HCT116 (cell line): ENCODE results near the gene C1orf146. TPM values are rescaled to one million over a fixed set of nuclear protein-coding genes. Genes with fewer than 3 reads are reported as not detected.

ENCODE experiments used
- ATAC-seq: fragments of 200-7000 bp; cut with Tn5 transposase; 2 replicates; pipeline ENCODE4 v1.9.1; 2020; ENCODE audit warnings: mild to moderate bottlenecking, moderate library complexity
- BruUV-seq: library from RNA; stranded (reverse); fragments of 400-500 nt; replicated peaks from 2 replicates; lab custom pipeline; 2021; lab: Mats Ljungman, UMichigan
- CTCF ChIA-PET: fragments of 300-600 bp; sonication (Branson Sonifier 250); formaldehyde crosslinking; loops from one replicate; lab custom pipeline; 2021; ENCODE audit warnings: antibody characterized with exemption; lab: Charles Lee
- POLR2A ChIA-PET: fragments of 300-600, 350-600 bp; sonication (Branson Sonifier 250); formaldehyde crosslinking; loops from one replicate; lab custom pipeline; 2021; ENCODE audit warnings: antibody characterized with exemption; lab: Charles Lee
- RAD21 ChIA-PET, 2 experiments: fragments of 300-600 bp; sonication (Branson Sonifier 250); formaldehyde crosslinking; loops; one replicate each; lab custom pipeline; 2023; ENCODE audit warnings: low total read pairs in 2 of 2; ENCODE audit not compliant: uncharacterized antibody in 2 of 2, unreplicated experiment in 2 of 2, low non-redundant PET in 1 of 2; lab: Charles Lee
- DNase-seq: peaks from one replicate; pipeline ENCODE4 v3.0.0-alpha.2; 2010; ENCODE audit warnings: low read depth, low spot score
- H2AFZ ChIP-seq: fragments of 200-600 bp; shearing (Covaris generic), sonication (generic); 2 replicates; pipeline ENCODE4 v1.6.1; 2017; ENCODE audit warnings: low read depth, mixed run types, mixed read lengths, antibody characterized with exemption, low read length; ENCODE audit not compliant: poor library complexity, severe bottlenecking
- H3K27ac ChIP-seq: 2 replicates; pipeline ENCODE4 v1.5.1; 2012; ENCODE audit warnings: low read depth, low read length
- H3K27me3 ChIP-seq: fragments of 200-600 bp; sonication (generic); 2 replicates; pipeline ENCODE4 v1.6.1; 2016; ENCODE audit warnings: mixed run types, low read length, mixed read lengths; ENCODE audit not compliant: insufficient read depth
- H3K36me3 ChIP-seq, 2 experiments: fragments of 200-500 bp in 1 of 2; fragments of 200-600 bp in 1 of 2; sonication (Bioruptor generic) in 1 of 2; sonication (generic) in 1 of 2; 2 replicates each; pipeline versions ENCODE4 v1.5.1 to v1.6.1; 2014 to 2016; ENCODE audit warnings: low read length in 2 of 2, inconsistent platforms in 1 of 2, mixed read lengths in 1 of 2, mixed run types in 1 of 2; ENCODE audit not compliant: insufficient read depth in 2 of 2, control insufficient read depth in 1 of 2
- H3K4me1 ChIP-seq, 2 experiments: fragments of 200-600 bp in 1 of 2; sonication (generic) in 1 of 2; 2 replicates each; pipeline versions ENCODE4 v1.5.1 to v1.6.1; 2012 to 2017; ENCODE audit warnings: low read length in 2 of 2, inconsistent platforms in 1 of 2, mild to moderate bottlenecking in 1 of 2, mixed read lengths in 1 of 2, mixed run types in 1 of 2, moderate library complexity in 1 of 2; ENCODE audit not compliant: insufficient read depth in 2 of 2, control insufficient read depth in 1 of 2
- H3K4me2 ChIP-seq: fragments of 200-600 bp; sonication (generic); 2 replicates; pipeline ENCODE4 v1.6.1; 2017; ENCODE audit warnings: mixed run types, low read length, mixed read lengths
- H3K4me3 ChIP-seq, 2 experiments: fragments of 200-600 bp in 1 of 2; sonication (generic) in 1 of 2; replicated peaks in 1 of 2; 2 replicates each; pipeline ENCODE4 v1.5.1; 2011 to 2016; ENCODE audit warnings: low read length in 2 of 2, control low read depth in 1 of 2, low read depth in 1 of 2, mild to moderate bottlenecking in 1 of 2, mixed read lengths in 1 of 2, mixed run types in 1 of 2
- H3K79me2 ChIP-seq: fragments of 200-600 bp; sonication (generic); 2 replicates; pipeline ENCODE4 v1.6.1; 2017; ENCODE audit warnings: mild to moderate bottlenecking, mixed run types, low read length, moderate library complexity, mixed read lengths; ENCODE audit not compliant: insufficient read depth
- H3K9ac ChIP-seq: fragments of 200-600 bp; sonication (generic); 2 replicates; pipeline ENCODE4 v1.6.1; 2016; ENCODE audit warnings: low read length, mixed read lengths
- H3K9me2 ChIP-seq: fragments of 200-600 bp; sonication (generic), shearing (Covaris generic); 2 replicates; pipeline ENCODE4 v1.6.1; 2017; ENCODE audit warnings: mixed run types, mild to moderate bottlenecking, moderate library complexity; ENCODE audit not compliant: insufficient read depth
- H3K9me3 ChIP-seq, 2 experiments: fragments of 200-500 bp in 1 of 2; fragments of 200-600 bp in 1 of 2; sonication (Bioruptor generic) in 1 of 2; sonication (generic) in 1 of 2; 2 replicates each; pipeline ENCODE4 v1.6.1; 2014 to 2017; ENCODE audit warnings: low read length in 2 of 2, mixed read lengths in 2 of 2, inconsistent platforms in 1 of 2, low read depth in 1 of 2, mild to moderate bottlenecking in 1 of 2, mixed run types in 1 of 2, moderate library complexity in 1 of 2; ENCODE audit not compliant: control insufficient read depth in 1 of 2, insufficient read depth in 1 of 2
- H4K20me1 ChIP-seq: fragments of 200-600 bp; sonication (generic), shearing (Covaris generic); 2 replicates; pipeline ENCODE4 v1.6.1; 2017; ENCODE audit warnings: mixed run types, mild to moderate bottlenecking, moderate library complexity; ENCODE audit not compliant: insufficient read depth
- CEBPB ChIP-seq: IDR thresholded peaks from 2 replicates; pipeline ENCODE4 v1.6.1; 2012; ENCODE audit warnings: low read depth
- EGR1 ChIP-seq: IDR thresholded peaks from 2 replicates; pipeline ENCODE4 v1.6.1; 2012; ENCODE audit warnings: low read depth
- ELF1 ChIP-seq: IDR thresholded peaks from 2 replicates; pipeline ENCODE4 v1.6.1; 2012; ENCODE audit warnings: low read depth, borderline replicate concordance
- EZH2 ChIP-seq: fragments of 200-600 bp; sonication (generic); IDR thresholded peaks from 2 replicates; pipeline ENCODE4 v1.6.1; 2017; ENCODE audit warnings: antibody characterized with exemption, mixed run types
- FOSL1 ChIP-seq: IDR thresholded peaks from 2 replicates; pipeline ENCODE4 v1.6.1; 2012; ENCODE audit warnings: low read depth
- JUND ChIP-seq: IDR thresholded peaks from 2 replicates; pipeline ENCODE4 v1.6.1; 2012
- POLR2AphosphoS5 ChIP-seq: IDR thresholded peaks from 2 replicates; pipeline ENCODE4 v1.6.1; 2011; ENCODE audit warnings: mild to moderate bottlenecking, low read depth, low read length, moderate library complexity
- RAD21 ChIP-seq: IDR thresholded peaks from 2 replicates; pipeline ENCODE4 v1.6.1; 2012; ENCODE audit warnings: low read depth, mild to moderate bottlenecking
- SIN3A ChIP-seq: IDR thresholded peaks from 2 replicates; pipeline ENCODE4 v1.6.1; 2012; ENCODE audit warnings: low read depth
- SP1 ChIP-seq: IDR thresholded peaks from 2 replicates; pipeline ENCODE4 v1.6.1; 2012; ENCODE audit warnings: low read depth
- SRF ChIP-seq: IDR thresholded peaks from 2 replicates; pipeline ENCODE4 v1.6.1; 2012; ENCODE audit warnings: low read depth
- TCF7L2 ChIP-seq: IDR thresholded peaks from 2 replicates; pipeline ENCODE4 v1.7.0; 2011; ENCODE audit warnings: borderline replicate concordance, inconsistent platforms; ENCODE audit not compliant: insufficient read depth, insufficient read length; ENCODE audit errors: extremely low read depth
- ZFX ChIP-seq: fragments of 450-650 bp; IDR thresholded peaks from 2 replicates; pipeline ENCODE4 v1.6.1; 2017
- ZNF274 ChIP-seq: fragments of 200-500 bp; sonication (Bioruptor generic); IDR thresholded peaks from 2 replicates; pipeline ENCODE4 v1.6.1; 2014; ENCODE audit warnings: mild to moderate bottlenecking, low read depth, low read length, inconsistent platforms
- intact Hi-C: fragments of 100-400 bp; cut with micrococcal nuclease; formaldehyde crosslinking; loops from 2 replicates; pipeline ENCODE4 v1.10.0; 2022
- total RNA-seq: library from RNA; stranded (reverse); gene quantifications from one replicate; pipeline ENCODE4 v1.2.1, GENCODE V29; 2021; ENCODE audit not compliant: unreplicated experiment
- TF ChIP-seq, protein P1 (sequence below), 3 experiments: fragments of 200-600 bp in 1 of 3; sonication (generic) in 1 of 3; IDR thresholded peaks in 2 of 3; conservative IDR thresholded peaks in 1 of 3; 2 replicates each; pipeline ENCODE4 v1.5.1; 2012 to 2017; ENCODE audit warnings: low read depth in 2 of 3, low read length in 2 of 3, antibody characterized with exemption in 1 of 3, borderline replicate concordance in 1 of 3, control low read depth in 1 of 3, mild to moderate bottlenecking in 1 of 3, mixed read lengths in 1 of 3, mixed run types in 1 of 3, moderate library complexity in 1 of 3; ENCODE audit not compliant: insufficient read depth in 1 of 3
- TF ChIP-seq, protein P2 (sequence below): IDR thresholded peaks from 2 replicates; pipeline ENCODE4 v1.6.1; 2011; ENCODE audit warnings: mild to moderate bottlenecking, low read length, moderate library complexity; ENCODE audit not compliant: insufficient replicate concordance; ENCODE audit errors: extremely low read depth
- TF ChIP-seq, protein P3 (sequence below): IDR thresholded peaks from 2 replicates; pipeline ENCODE4 v1.6.1; 2012; ENCODE audit warnings: low read depth
- TF ChIP-seq, protein P4 (sequence below): IDR thresholded peaks from 2 replicates; pipeline ENCODE4 v1.6.1; 2012
- TF ChIP-seq, protein P5 (sequence below): IDR thresholded peaks from 2 replicates; pipeline ENCODE4 v1.6.1; 2012

The C1orf146 gene
- total RNA-seq, 1 experiment from 2014 or later = not detected

GRCh38 chr1:92244376-92244775, 26.7 kb downstream of the C1orf146 start:
- CTCF ChIA-PET = no interaction called here

More at GRCh38 chr1:92244376-92244775, 26.7 kb downstream of the C1orf146 start:
- no peaks in the 10 kb centered on the region for H3K27me3 ChIP-seq
- no peaks in the 10 kb centered on the region for H4K20me1 ChIP-seq
- no peak for TF ChIP-seq ELF1
- TF ChIP-seq FOSL1 = no peak
- TF ChIP-seq, protein P1, sequence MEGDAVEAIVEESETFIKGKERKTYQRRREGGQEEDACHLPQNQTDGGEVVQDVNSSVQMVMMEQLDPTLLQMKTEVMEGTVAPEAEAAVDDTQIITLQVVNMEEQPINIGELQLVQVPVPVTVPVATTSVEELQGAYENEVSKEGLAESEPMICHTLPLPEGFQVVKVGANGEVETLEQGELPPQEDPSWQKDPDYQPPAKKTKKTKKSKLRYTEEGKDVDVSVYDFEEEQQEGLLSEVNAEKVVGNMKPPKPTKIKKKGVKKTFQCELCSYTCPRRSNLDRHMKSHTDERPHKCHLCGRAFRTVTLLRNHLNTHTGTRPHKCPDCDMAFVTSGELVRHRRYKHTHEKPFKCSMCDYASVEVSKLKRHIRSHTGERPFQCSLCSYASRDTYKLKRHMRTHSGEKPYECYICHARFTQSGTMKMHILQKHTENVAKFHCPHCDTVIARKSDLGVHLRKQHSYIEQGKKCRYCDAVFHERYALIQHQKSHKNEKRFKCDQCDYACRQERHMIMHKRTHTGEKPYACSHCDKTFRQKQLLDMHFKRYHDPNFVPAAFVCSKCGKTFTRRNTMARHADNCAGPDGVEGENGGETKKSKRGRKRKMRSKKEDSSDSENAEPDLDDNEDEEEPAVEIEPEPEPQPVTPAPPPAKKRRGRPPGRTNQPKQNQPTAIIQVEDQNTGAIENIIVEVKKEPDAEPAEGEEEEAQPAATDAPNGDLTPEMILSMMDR (IDR thresholded peaks at IDR 0.05 in 2 of 3, conservative IDR thresholded peaks at IDR 0.05 in 1 of 3; ENCODE audit: borderline replicate concordance in 1 of 3, insufficient read depth in 1 of 3, low read depth in 2 of 3, low read length in 2 of 3) = no peak
- TF ChIP-seq, protein P2, sequence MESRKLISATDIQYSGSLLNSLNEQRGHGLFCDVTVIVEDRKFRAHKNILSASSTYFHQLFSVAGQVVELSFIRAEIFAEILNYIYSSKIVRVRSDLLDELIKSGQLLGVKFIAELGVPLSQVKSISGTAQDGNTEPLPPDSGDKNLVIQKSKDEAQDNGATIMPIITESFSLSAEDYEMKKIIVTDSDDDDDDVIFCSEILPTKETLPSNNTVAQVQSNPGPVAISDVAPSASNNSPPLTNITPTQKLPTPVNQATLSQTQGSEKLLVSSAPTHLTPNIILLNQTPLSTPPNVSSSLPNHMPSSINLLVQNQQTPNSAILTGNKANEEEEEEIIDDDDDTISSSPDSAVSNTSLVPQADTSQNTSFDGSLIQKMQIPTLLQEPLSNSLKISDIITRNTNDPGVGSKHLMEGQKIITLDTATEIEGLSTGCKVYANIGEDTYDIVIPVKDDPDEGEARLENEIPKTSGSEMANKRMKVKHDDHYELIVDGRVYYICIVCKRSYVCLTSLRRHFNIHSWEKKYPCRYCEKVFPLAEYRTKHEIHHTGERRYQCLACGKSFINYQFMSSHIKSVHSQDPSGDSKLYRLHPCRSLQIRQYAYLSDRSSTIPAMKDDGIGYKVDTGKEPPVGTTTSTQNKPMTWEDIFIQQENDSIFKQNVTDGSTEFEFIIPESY = no peak
- TF ChIP-seq ZNF274 = no peak
- TF ChIP-seq RAD21 = no peak
- TF ChIP-seq, protein P3, sequence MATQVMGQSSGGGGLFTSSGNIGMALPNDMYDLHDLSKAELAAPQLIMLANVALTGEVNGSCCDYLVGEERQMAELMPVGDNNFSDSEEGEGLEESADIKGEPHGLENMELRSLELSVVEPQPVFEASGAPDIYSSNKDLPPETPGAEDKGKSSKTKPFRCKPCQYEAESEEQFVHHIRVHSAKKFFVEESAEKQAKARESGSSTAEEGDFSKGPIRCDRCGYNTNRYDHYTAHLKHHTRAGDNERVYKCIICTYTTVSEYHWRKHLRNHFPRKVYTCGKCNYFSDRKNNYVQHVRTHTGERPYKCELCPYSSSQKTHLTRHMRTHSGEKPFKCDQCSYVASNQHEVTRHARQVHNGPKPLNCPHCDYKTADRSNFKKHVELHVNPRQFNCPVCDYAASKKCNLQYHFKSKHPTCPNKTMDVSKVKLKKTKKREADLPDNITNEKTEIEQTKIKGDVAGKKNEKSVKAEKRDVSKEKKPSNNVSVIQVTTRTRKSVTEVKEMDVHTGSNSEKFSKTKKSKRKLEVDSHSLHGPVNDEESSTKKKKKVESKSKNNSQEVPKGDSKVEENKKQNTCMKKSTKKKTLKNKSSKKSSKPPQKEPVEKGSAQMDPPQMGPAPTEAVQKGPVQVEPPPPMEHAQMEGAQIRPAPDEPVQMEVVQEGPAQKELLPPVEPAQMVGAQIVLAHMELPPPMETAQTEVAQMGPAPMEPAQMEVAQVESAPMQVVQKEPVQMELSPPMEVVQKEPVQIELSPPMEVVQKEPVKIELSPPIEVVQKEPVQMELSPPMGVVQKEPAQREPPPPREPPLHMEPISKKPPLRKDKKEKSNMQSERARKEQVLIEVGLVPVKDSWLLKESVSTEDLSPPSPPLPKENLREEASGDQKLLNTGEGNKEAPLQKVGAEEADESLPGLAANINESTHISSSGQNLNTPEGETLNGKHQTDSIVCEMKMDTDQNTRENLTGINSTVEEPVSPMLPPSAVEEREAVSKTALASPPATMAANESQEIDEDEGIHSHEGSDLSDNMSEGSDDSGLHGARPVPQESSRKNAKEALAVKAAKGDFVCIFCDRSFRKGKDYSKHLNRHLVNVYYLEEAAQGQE = no peak
- TF ChIP-seq EGR1 = no peak
- TF ChIP-seq JUND = no peak
- TF ChIP-seq CEBPB = no peak
- no peak for TF ChIP-seq SP1
- TF ChIP-seq POLR2AphosphoS5 = no peak
- TF ChIP-seq, protein P4, sequence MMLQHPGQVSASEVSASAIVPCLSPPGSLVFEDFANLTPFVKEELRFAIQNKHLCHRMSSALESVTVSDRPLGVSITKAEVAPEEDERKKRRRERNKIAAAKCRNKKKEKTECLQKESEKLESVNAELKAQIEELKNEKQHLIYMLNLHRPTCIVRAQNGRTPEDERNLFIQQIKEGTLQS = no peak
- no peak for TF ChIP-seq TCF7L2
- TF ChIP-seq EZH2 = no peak
- no peak for TF ChIP-seq ZFX
- TF ChIP-seq SIN3A = no peak
- TF ChIP-seq, protein P5, sequence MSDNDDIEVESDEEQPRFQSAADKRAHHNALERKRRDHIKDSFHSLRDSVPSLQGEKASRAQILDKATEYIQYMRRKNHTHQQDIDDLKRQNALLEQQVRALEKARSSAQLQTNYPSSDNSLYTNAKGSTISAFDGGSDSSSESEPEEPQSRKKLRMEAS = no peak
- TF ChIP-seq SRF = no peak
- no peaks in the 10 kb centered on the region for H3K4me1 ChIP-seq
- POLR2A ChIA-PET = no interaction called here
- no peak overlapping the region for H3K9ac ChIP-seq
- no peak overlapping the region for H3K4me3 ChIP-seq
- H2AFZ ChIP-seq = no peak overlapping the region
- RAD21 ChIA-PET = no interaction called here
- DNase-seq = no peak
- no peaks in the 10 kb centered on the region for H3K36me3 ChIP-seq
- intact Hi-C loops = no loop called here
- ATAC-seq = no peak
- H3K79me2 ChIP-seq = no peaks in the 10 kb centered on the region
- H3K27ac ChIP-seq = no peak overlapping the region
- no peak overlapping the region for H3K4me2 ChIP-seq
- H3K9me3 ChIP-seq = no peaks in the 10 kb centered on the region
- no TSS peak for BruUV-seq
- H3K9me2 ChIP-seq = no peaks in the 10 kb centered on the region
